ENCODE measurements around the gene ENTPD2. TPM values are rescaled to one million over a fixed set of nuclear protein-coding genes. Genes with fewer than 3 reads are reported as not detected.

ENTPD2 gene
- total RNA-seq, 1 experiment from 2014 or later = not detected

- no peak overlapping the region for H3K27ac ChIP-seq (ENCODE audit: low read length)
- no peak overlapping the region for H3K4me3 ChIP-seq (ENCODE audit: low read length)
- no peaks in the 10 kb centered on the region for H4K20me1 ChIP-seq (ENCODE audit: insufficient read depth, low read depth, low read length)
- H3K27me3 ChIP-seq (ENCODE audit: low read length) = no peaks in the 10 kb centered on the region
- DNase-seq = no peak
- H3K9ac ChIP-seq (ENCODE audit: low read length) = no peak overlapping the region
- no peaks in the 10 kb centered on the region for H3K79me2 ChIP-seq (ENCODE audit: low read length)
- no peaks in the 10 kb centered on the region for H3K36me3 ChIP-seq (ENCODE audit: insufficient read depth, low read length)
- H3K4me2 ChIP-seq (ENCODE audit: low read depth, low read length, poor library complexity, severe bottlenecking) = no peak overlapping the region
- peaks cover 8% of the 10 kb centered on the region for H3K4me1 ChIP-seq (ENCODE audit: low read length)
- no peaks in the 10 kb centered on the region for H3K9me3 ChIP-seq (ENCODE audit: low read length)
- no peak overlapping the region for H2AFZ ChIP-seq (ENCODE audit: low read length)
- H3K9me2 ChIP-seq (replicated peaks; ENCODE audit: insufficient read depth, low read length) = no peaks in the 10 kb centered on the region
These were observed 14.1 kb downstream of the ENTPD2 start for GRCh38 chr9:137039611-137040366.

GRCh38 chr9:137038916-137039315 is 14.9 kb downstream of the ENTPD2 start:
- H3K36me3 ChIP-seq (ENCODE audit: insufficient read depth, low read length) = no peaks in the 10 kb centered on the region
- no peak overlapping the region for H3K27ac ChIP-seq (ENCODE audit: low read length)
- no peak overlapping the region for H3K4me2 ChIP-seq (ENCODE audit: low read depth, low read length, poor library complexity, severe bottlenecking)
- no peak overlapping the region for H3K9ac ChIP-seq (ENCODE audit: low read length)
- H3K9me3 ChIP-seq (ENCODE audit: low read length) = no peaks in the 10 kb centered on the region
- peaks cover 11% of the 10 kb centered on the region for H3K4me1 ChIP-seq (ENCODE audit: low read length)
- no peaks in the 10 kb centered on the region for H4K20me1 ChIP-seq (ENCODE audit: insufficient read depth, low read depth, low read length)
- H2AFZ ChIP-seq (ENCODE audit: low read length) = no peak overlapping the region
- DNase-seq = no peak
- no peak overlapping the region for H3K4me3 ChIP-seq (ENCODE audit: low read length)
- H3K9me2 ChIP-seq (replicated peaks; ENCODE audit: insufficient read depth, low read length) = no peaks in the 10 kb centered on the region
- no peaks in the 10 kb centered on the region for H3K79me2 ChIP-seq (ENCODE audit: low read length)
- H3K27me3 ChIP-seq (ENCODE audit: low read length) = no peaks in the 10 kb centered on the region

GRCh38 chr9:137037483-137037882 is 16.4 kb downstream of the ENTPD2 start:
- peaks cover 10% of the 10 kb centered on the region for H3K4me1 ChIP-seq (ENCODE audit: low read length)
- no peak overlapping the region for H3K4me3 ChIP-seq (ENCODE audit: low read length)
- H3K9me3 ChIP-seq (ENCODE audit: low read length) = no peaks in the 10 kb centered on the region
- no peaks in the 10 kb centered on the region for H3K27me3 ChIP-seq (ENCODE audit: low read length)
- H3K79me2 ChIP-seq (ENCODE audit: low read length) = no peaks in the 10 kb centered on the region
- H3K36me3 ChIP-seq (ENCODE audit: insufficient read depth, low read length) = no peaks in the 10 kb centered on the region
- no peak for DNase-seq
- H3K9ac ChIP-seq (ENCODE audit: low read length) = no peak overlapping the region
- H2AFZ ChIP-seq (ENCODE audit: low read length) = no peak overlapping the region
- no peaks in the 10 kb centered on the region for H3K9me2 ChIP-seq (replicated peaks; ENCODE audit: insufficient read depth, low read length)
- H3K27ac ChIP-seq (ENCODE audit: low read length) = no peak overlapping the region
- H3K4me2 ChIP-seq (ENCODE audit: low read depth, low read length, poor library complexity, severe bottlenecking) = no peak overlapping the region
- no peaks in the 10 kb centered on the region for H4K20me1 ChIP-seq (ENCODE audit: insufficient read depth, low read depth, low read length)

GRCh38 chr9:137037035-137037434 is 16.8 kb downstream of the ENTPD2 start:
- Histone ChIP-seq H3K9ac (ENCODE audit: low read length) (no peak overlapping the region), H3K4me2 (ENCODE audit: low read depth, low read length, poor library complexity, severe bottlenecking) (no peak overlapping the region), H3K79me2 (ENCODE audit: low read length) (no peaks in the 10 kb centered on the region), H3K27me3 (ENCODE audit: low read length) (no peaks in the 10 kb centered on the region), H3K27ac (ENCODE audit: low read length) (no peak overlapping the region), H3K4me3 (ENCODE audit: low read length) (no peak overlapping the region), H2AFZ (ENCODE audit: low read length) (no peak overlapping the region), H3K4me1 (ENCODE audit: low read length) (peaks cover 14% of the 10 kb centered on the region), H3K9me2 (replicated peaks; ENCODE audit: insufficient read depth, low read length) (no peaks in the 10 kb centered on the region), H3K36me3 (ENCODE audit: insufficient read depth, low read length) (no peaks in the 10 kb centered on the region), H4K20me1 (ENCODE audit: insufficient read depth, low read depth, low read length) (no peaks in the 10 kb centered on the region), H3K9me3 (ENCODE audit: low read length) (no peaks in the 10 kb centered on the region)
- no peak for DNase-seq

- Histone ChIP-seq H3K4me3 (ENCODE audit: low read length) (no peak overlapping the region), H3K27me3 (ENCODE audit: low read length) (no peaks in the 10 kb centered on the region), H3K36me3 (ENCODE audit: insufficient read depth, low read length) (no peaks in the 10 kb centered on the region), H3K79me2 (ENCODE audit: low read length) (no peaks in the 10 kb centered on the region), H2AFZ (ENCODE audit: low read length) (no peak overlapping the region), H3K4me2 (ENCODE audit: low read depth, low read length, poor library complexity, severe bottlenecking) (no peak overlapping the region), H3K9me3 (ENCODE audit: low read length) (no peaks in the 10 kb centered on the region), H3K27ac (ENCODE audit: low read length) (no peak overlapping the region), H3K9ac (ENCODE audit: low read length) (no peak overlapping the region), H3K4me1 (ENCODE audit: low read length) (peaks cover 21% of the 10 kb centered on the region), H3K9me2 (replicated peaks; ENCODE audit: insufficient read depth, low read length) (no peaks in the 10 kb centered on the region), H4K20me1 (ENCODE audit: insufficient read depth, low read depth, low read length) (no peaks in the 10 kb centered on the region)
- DNase-seq = no peak
These were observed 17.9 kb downstream of the ENTPD2 start for GRCh38 chr9:137035937-137036336.

GRCh38 chr9:137035507-137035834 is 18.4 kb downstream of the ENTPD2 start:
- no peak overlapping the region for H3K4me3 ChIP-seq (ENCODE audit: low read length)
- H3K4me2 ChIP-seq (ENCODE audit: low read depth, low read length, poor library complexity, severe bottlenecking) = no peak overlapping the region
- no peak overlapping the region for H3K9ac ChIP-seq (ENCODE audit: low read length)
- no peak for DNase-seq
- no peaks in the 10 kb centered on the region for H4K20me1 ChIP-seq (ENCODE audit: insufficient read depth, low read depth, low read length)
- no peak overlapping the region for H3K27ac ChIP-seq (ENCODE audit: low read length)
- H3K4me1 ChIP-seq (ENCODE audit: low read length) = peaks cover 21% of the 10 kb centered on the region
- H3K36me3 ChIP-seq (ENCODE audit: insufficient read depth, low read length) = no peaks in the 10 kb centered on the region
- no peaks in the 10 kb centered on the region for H3K9me3 ChIP-seq (ENCODE audit: low read length)
- H3K79me2 ChIP-seq (ENCODE audit: low read length) = no peaks in the 10 kb centered on the region
- no peaks in the 10 kb centered on the region for H3K9me2 ChIP-seq (replicated peaks; ENCODE audit: insufficient read depth, low read length)
- H3K27me3 ChIP-seq (ENCODE audit: low read length) = no peaks in the 10 kb centered on the region
- no peak overlapping the region for H2AFZ ChIP-seq (ENCODE audit: low read length)

GRCh38 chr9:137034709-137035506 is 19.0 kb downstream of the ENTPD2 start:
- Histone ChIP-seq H3K27ac (ENCODE audit: low read length) (no peak overlapping the region), H3K9me2 (replicated peaks; ENCODE audit: insufficient read depth, low read length) (no peaks in the 10 kb centered on the region), H3K27me3 (ENCODE audit: low read length) (no peaks in the 10 kb centered on the region), H2AFZ (ENCODE audit: low read length) (no peak overlapping the region), H3K36me3 (ENCODE audit: insufficient read depth, low read length) (no peaks in the 10 kb centered on the region), H3K9me3 (ENCODE audit: low read length) (no peaks in the 10 kb centered on the region), H3K4me1 (ENCODE audit: low read length) (peaks cover 21% of the 10 kb centered on the region), H4K20me1 (ENCODE audit: insufficient read depth, low read depth, low read length) (no peaks in the 10 kb centered on the region), H3K4me3 (ENCODE audit: low read length) (no peak overlapping the region), H3K9ac (ENCODE audit: low read length) (no peak overlapping the region), H3K4me2 (ENCODE audit: low read depth, low read length, poor library complexity, severe bottlenecking) (no peak overlapping the region), H3K79me2 (ENCODE audit: low read length) (no peaks in the 10 kb centered on the region)
- peak; percentile 94 for DNase-seq

- no peak overlapping the region for H3K4me2 ChIP-seq (ENCODE audit: low read depth, low read length, poor library complexity, severe bottlenecking)
- H3K4me3 ChIP-seq (ENCODE audit: low read length) = no peak overlapping the region
- no peaks in the 10 kb centered on the region for H3K36me3 ChIP-seq (ENCODE audit: insufficient read depth, low read length)
- peaks cover 21% of the 10 kb centered on the region for H3K4me1 ChIP-seq (ENCODE audit: low read length)
- no peaks in the 10 kb centered on the region for H3K9me2 ChIP-seq (replicated peaks; ENCODE audit: insufficient read depth, low read length)
- no peaks in the 10 kb centered on the region for H3K79me2 ChIP-seq (ENCODE audit: low read length)
- H3K27ac ChIP-seq (ENCODE audit: low read length) = no peak overlapping the region
- H3K9ac ChIP-seq (ENCODE audit: low read length) = no peak overlapping the region
- no peaks in the 10 kb centered on the region for H4K20me1 ChIP-seq (ENCODE audit: insufficient read depth, low read depth, low read length)
- no peak for DNase-seq
- no peaks in the 10 kb centered on the region for H3K27me3 ChIP-seq (ENCODE audit: low read length)
- no peaks in the 10 kb centered on the region for H3K9me3 ChIP-seq (ENCODE audit: low read length)
- H2AFZ ChIP-seq (ENCODE audit: low read length) = no peak overlapping the region
These were observed 19.7 kb downstream of the ENTPD2 start for GRCh38 chr9:137034039-137034708.
